Pancreas (tissue), 10 donors: Measurements from ENCODE around the gene ZNF766. TPM values are rescaled to one million over a fixed set of nuclear protein-coding genes. Genes with fewer than 3 reads are reported as not detected.

Experiments
- ATAC-seq, 4 donors: fragments of 200-7000 bp; cut with Tn5 transposase; one replicate each; pipeline versions ENCODE4 v1.8.0 to v1.9.1; 2020; ENCODE audit warnings: mild to moderate bottlenecking in 4 of 4, moderate library complexity in 4 of 4
- DNase-seq, 6 donors: peaks; one replicate each; pipeline ENCODE4 v3.0.0-alpha.2; 2020
- FAIRE-seq: peaks from 2 replicates; lab custom pipeline; 2012; peaks lifted over from hg19 to GRCh38; lab: Jason Lieb, UNC
- H3K27ac ChIP-seq, 4 donors: fragments of 200-600 bp; sonication (generic); 1 replicate in 3 of 4; 2 replicates in 1 of 4; pipeline versions ENCODE4 v1.5.0 to v1.8.0; 2020
- H3K27me3 ChIP-seq, 4 donors: fragments of 200-600 bp; one replicate each; pipeline ENCODE4 v1.8.0; 2021
- H3K36me3 ChIP-seq, 3 donors: fragments of 200-600 bp; sonication (generic) in 1 of 3; one replicate each; pipeline versions ENCODE4 v1.5.0 to v1.8.0; 2020 to 2021
- H3K4me1 ChIP-seq, 3 donors: fragments of 200-600 bp; one replicate each; pipeline ENCODE4 v1.8.0; 2021
- H3K4me3 ChIP-seq, 4 donors: fragments of 200-600 bp; sonication (generic) in 2 of 4; one replicate each; pipeline versions ENCODE4 v1.5.0 to v1.8.0; 2020 to 2021
- H3K9me3 ChIP-seq, 4 donors: fragments of 200-600 bp; one replicate each; pipeline ENCODE4 v1.8.0; 2021
- WGBS, 2 donors: extraction: QIAGEN DNeasy Blood & Tissue Kit; methylation state at CpG; one replicate each; pipeline ENCODE4 v1.1.7; 2013; 5-methylcytosine and 5-hydroxymethylcytosine counted together
- intact Hi-C, 3 donors: fragments of 100-400 bp; cut with DNase I; formaldehyde crosslinking; loops; one replicate each; pipeline versions ENCODE4 v1.11.1 to v1.14.2; 2022
- polyA plus RNA-seq, 2 donors: library from polyadenylated mRNA; stranded (reverse); fragments of 200-250 nt; gene quantifications; one replicate each; pipeline ENCODE4 v1.2.3, GENCODE V29; 2013
- total RNA-seq, 6 donors: library from RNA; stranded (reverse); fragmentation: NEBNext Ultra II Directional in 4 of 6; extraction: Animal tissue kit (Norgen Biotek cat#: 25700) in 4 of 6; gene quantifications; one replicate each; pipeline versions ENCODE4 v1.2.1 to v1.2.4, GENCODE V29; 2021 to 2023
- TF ChIP-seq, protein P1 (sequence below), 4 donors: fragments of 200-600 bp; sonication (generic) in 3 of 4; IDR thresholded peaks; one replicate each; pipeline versions ENCODE4 v1.5.0 to v1.8.0; 2021; ENCODE audit warnings: antibody characterized with exemption in 4 of 4
- donor health status: healthy with polysubstance abuse.
- donor health status: DM: no; HTN: no; CAD: no; lungs with moderate emphysema.
- donor health status: DM: no; HTN: no; CAD: no.
- donor health status: control.
- donor health status: control.
- donor health status: Bipolar disorder and iron deficiency.
- donor health status: DM: yes; HTN: yes; CAD: no.
- donor health status: DM: no; HTN: no; CAD: no.
- donor health status: DM: no; HTN: no; CAD: no.
- donor health status: DM: yes; HTN: yes; CAD: no.

Gene ZNF766
- total and polyA plus RNA-seq, 8 donors = 2.1 to 12.5 (median 6.4) TPM

- H3K27me3 ChIP-seq = no peaks in the 10 kb centered on the region
- TF ChIP-seq, protein P1, sequence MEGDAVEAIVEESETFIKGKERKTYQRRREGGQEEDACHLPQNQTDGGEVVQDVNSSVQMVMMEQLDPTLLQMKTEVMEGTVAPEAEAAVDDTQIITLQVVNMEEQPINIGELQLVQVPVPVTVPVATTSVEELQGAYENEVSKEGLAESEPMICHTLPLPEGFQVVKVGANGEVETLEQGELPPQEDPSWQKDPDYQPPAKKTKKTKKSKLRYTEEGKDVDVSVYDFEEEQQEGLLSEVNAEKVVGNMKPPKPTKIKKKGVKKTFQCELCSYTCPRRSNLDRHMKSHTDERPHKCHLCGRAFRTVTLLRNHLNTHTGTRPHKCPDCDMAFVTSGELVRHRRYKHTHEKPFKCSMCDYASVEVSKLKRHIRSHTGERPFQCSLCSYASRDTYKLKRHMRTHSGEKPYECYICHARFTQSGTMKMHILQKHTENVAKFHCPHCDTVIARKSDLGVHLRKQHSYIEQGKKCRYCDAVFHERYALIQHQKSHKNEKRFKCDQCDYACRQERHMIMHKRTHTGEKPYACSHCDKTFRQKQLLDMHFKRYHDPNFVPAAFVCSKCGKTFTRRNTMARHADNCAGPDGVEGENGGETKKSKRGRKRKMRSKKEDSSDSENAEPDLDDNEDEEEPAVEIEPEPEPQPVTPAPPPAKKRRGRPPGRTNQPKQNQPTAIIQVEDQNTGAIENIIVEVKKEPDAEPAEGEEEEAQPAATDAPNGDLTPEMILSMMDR (IDR thresholded peaks at IDR 0.05) = no peak
- no peaks in the 10 kb centered on the region for H3K9me3 ChIP-seq
- 91 to 96% methylated on average over 5 of the region's 5 CpGs for WGBS, 2 donors
- no peaks in the 10 kb centered on the region for H3K4me1 ChIP-seq
- FAIRE-seq = no peak
- no peak overlapping the region for H3K4me3 ChIP-seq
- intact Hi-C loops = no loop called here
- no peak for ATAC-seq
- H3K36me3 ChIP-seq = peaks cover 12 to 79% (median 53%) of the 10 kb centered on the region in 3 donors
- no peak for DNase-seq
- no peak overlapping the region for H3K27ac ChIP-seq
Measured at GRCh38 chr19:52224211-52224610, 45.2 kb upstream of the ZNF766 start.

DNA sequence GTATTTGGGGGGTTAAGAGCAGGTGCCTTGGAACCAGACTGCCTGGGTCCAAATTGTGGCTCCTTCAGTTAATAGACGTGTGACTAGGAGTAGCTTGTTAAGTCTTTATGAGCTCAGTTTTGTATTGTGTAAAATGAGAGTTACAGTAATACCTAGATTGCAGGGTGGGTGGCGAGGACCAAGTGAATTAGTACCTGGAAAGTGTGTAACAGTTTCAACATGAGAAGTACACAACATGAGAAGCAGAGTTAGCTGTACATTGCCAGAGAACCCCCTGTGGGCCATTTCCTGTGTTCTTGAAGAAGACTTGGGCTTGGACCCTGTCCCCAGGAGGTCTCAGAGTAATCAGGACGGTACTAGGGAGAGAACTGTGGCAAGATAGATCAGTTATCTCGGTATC is 42.7 kb upstream of the ZNF766 start:
- no peak for ATAC-seq
- 78 to 88% methylated on average over 4 of the region's 4 CpGs for WGBS, 2 donors

DNA sequence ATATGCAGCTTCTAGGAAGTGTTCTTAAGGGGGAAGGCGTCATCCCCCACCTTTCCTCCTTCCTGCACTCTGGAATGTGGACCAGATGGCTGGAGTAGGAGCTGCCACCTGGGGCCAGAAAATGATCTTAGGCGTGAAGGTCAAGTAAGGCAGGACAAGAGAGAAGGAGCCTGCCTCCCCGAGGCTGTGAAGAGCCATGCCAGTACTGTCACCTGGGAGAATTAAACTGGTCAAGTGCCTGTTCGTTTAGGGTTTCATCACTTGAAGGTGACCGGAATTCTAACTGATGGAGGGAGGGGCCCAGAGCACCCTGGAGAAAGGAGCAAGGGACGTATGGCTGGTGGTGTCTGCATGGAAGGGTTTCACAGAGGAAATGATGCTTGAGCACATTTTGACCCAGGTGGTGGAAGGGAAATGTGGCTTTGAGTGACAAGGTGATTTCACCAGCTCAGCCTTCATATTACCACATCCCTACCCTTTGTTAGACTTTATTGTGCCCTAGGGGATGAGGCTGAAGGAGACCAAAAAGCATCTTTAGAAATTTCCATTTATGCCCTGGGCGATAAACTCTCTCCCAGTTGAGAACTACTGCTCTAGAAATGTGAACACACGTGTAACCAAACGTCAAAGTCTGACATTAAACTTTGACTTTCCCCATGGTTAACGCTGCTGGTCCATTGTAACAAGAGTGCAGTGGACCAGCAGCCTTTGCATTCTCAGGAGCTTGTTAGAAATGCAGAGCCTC is 42.0 kb upstream of the ZNF766 start:
- H3K27ac ChIP-seq = no peak overlapping the region
- ATAC-seq (no peak), DNase-seq (no peak), FAIRE-seq (no peak)
- intact Hi-C loops = no loop called here
- peaks cover 12 to 48% (median 22%) of the 10 kb centered on the region in 3 donors for H3K36me3 ChIP-seq
- TF ChIP-seq, protein P1 (IDR thresholded peaks at IDR 0.05) = no peak
- H3K4me1 ChIP-seq = no peaks in the 10 kb centered on the region
- H3K4me3 ChIP-seq = no peak overlapping the region
- 84 to 85% methylated on average over 10 of the region's 10 CpGs for WGBS, 2 donors
- H3K9me3 ChIP-seq = no peaks in the 10 kb centered on the region
- H3K27me3 ChIP-seq = no peaks in the 10 kb centered on the region

More for the DNA sequence above, 42.7 kb upstream of the ZNF766 start:
- TF ChIP-seq, protein P1 (IDR thresholded peaks at IDR 0.05) = no peak
- no peaks in the 10 kb centered on the region for H3K27me3 ChIP-seq
- no peaks in the 10 kb centered on the region for H3K4me1 ChIP-seq
- no peak overlapping the region for H3K4me3 ChIP-seq
- H3K9me3 ChIP-seq = no peaks in the 10 kb centered on the region
- DNase-seq (no peak), FAIRE-seq (no peak)
- no peak overlapping the region for H3K27ac ChIP-seq
- H3K36me3 ChIP-seq = peaks cover 12 to 55% (median 29%) of the 10 kb centered on the region in 3 donors
- intact Hi-C loops = no loop called here

GRCh38 chr19:52227980-52228379 is 41.4 kb upstream of the ZNF766 start:
- peaks cover 12 to 42% (median 16%) of the 10 kb centered on the region in 3 donors for H3K36me3 ChIP-seq
- intact Hi-C loops = no loop called here
- H3K9me3 ChIP-seq = no peaks in the 10 kb centered on the region
- ATAC-seq (no peak), DNase-seq (no peak), FAIRE-seq (no peak)
- H3K27me3 ChIP-seq = no peaks in the 10 kb centered on the region
- H3K4me1 ChIP-seq = no peaks in the 10 kb centered on the region
- TF ChIP-seq, protein P1 (IDR thresholded peaks at IDR 0.05) = no peak
- 87 to 88% methylated on average over 5 of the region's 5 CpGs for WGBS, 2 donors
- no peak overlapping the region for H3K27ac ChIP-seq
- H3K4me3 ChIP-seq = no peak overlapping the region

- no peak for DNase-seq
- ATAC-seq = no peak
- FAIRE-seq = no peak
- 91 to 95% methylated on average over 6 of the region's 6 CpGs for WGBS, 2 donors
- H3K27me3 ChIP-seq = no peaks in the 10 kb centered on the region
- intact Hi-C loops = no loop called here
- H3K4me3 ChIP-seq = no peak overlapping the region
- no peak overlapping the region for H3K27ac ChIP-seq
- H3K9me3 ChIP-seq = no peaks in the 10 kb centered on the region
- TF ChIP-seq, protein P1 (IDR thresholded peaks at IDR 0.05) = no peak
- peaks cover 8 to 32% (median 16%) of the 10 kb centered on the region in 3 donors for H3K36me3 ChIP-seq
- no peaks in the 10 kb centered on the region for H3K4me1 ChIP-seq
Measured at GRCh38 chr19:52229524-52229923, 39.9 kb upstream of the ZNF766 start.
